ENCODE data around the gene CDCA3. TPM values are rescaled to one million over a fixed set of nuclear protein-coding genes. Genes with fewer than 3 reads are reported as not detected.
"Not testable (repeated sequence)": the region's sequence is repeated elsewhere in the genome, so short reads cannot be mapped to it uniquely, and the experiment has no call there.

Gene CDCA3
- 1.4 TPM for total RNA-seq

DNA sequence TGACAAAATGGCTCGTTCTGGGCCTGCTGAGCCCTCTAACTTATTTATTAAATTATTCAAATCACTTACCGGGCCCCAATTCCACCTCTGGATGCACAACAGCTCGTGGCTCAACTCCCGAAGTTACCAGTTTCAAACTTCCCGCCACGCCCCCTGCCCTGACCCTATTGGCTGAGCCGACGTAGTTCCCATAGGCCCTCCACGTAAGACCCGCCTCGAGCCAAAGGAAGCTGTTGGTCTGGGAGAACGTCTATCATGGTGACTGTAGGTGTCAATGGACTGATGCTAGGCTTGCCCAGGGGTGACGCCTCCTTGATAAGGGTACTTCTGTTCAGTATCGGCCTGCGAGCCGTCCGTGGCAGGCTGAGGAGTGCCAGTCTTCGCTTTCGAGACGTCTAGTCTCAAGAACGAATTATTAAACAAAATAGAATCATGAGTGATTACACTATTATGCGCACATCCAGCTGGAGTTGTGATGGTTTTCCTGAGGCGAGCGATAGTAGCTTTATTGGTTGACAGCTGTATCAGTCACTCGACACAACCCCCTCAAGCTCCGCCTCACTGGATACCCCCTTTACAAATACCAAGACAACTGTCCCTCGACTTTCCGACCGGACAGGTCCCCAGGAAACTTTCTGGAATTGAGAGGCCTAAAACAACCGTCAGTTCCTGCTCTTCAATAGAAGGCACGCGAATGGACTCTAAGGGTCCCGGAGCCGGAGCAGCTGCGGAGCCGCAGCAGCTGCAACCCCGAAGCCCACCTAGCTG lies at the start of gene CDCA3:
CDCA3 (minus strand) TSS at position 134 of the 768 bp plus-strand sequence. CDS start 334 bp downstream, outside the sequence.
- peak; percentile 97 for DNase-seq (ENCODE audit: low spot score)

DNA sequence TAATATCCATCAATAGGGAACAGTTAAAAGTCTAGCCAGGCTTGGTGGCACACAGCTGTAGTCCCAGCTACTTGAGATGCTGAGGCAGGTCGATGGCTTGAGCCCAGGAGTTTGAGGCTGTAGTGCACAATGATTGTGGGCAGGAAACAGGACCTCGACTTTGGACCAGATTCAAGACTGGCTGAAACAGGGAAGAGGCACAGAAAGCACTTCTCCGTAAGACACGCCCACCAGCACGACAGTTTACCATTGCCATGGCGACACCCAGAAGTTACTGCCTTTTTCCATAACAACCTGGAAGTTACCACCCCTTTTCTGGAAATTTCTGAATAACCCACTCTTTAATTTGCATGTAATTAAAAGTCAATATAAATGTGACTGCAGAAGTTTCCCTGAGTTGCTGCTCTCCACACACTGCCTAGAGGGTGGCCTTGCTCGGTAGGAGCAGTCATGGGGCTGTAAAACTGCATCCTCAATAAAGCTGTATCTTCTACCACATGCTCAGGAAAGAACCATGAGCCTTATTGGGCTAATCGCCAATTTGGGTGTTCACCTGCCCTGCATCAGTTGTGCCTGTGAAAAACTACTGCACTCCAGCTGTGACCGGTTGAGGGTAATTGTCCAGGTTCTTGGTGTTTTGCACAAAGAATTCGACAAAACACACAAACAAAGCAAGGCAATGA lies 48.9 kb upstream of the CDCA3 start:
- DNase-seq (ENCODE audit: low spot score) = peak; percentile 67

DNA sequence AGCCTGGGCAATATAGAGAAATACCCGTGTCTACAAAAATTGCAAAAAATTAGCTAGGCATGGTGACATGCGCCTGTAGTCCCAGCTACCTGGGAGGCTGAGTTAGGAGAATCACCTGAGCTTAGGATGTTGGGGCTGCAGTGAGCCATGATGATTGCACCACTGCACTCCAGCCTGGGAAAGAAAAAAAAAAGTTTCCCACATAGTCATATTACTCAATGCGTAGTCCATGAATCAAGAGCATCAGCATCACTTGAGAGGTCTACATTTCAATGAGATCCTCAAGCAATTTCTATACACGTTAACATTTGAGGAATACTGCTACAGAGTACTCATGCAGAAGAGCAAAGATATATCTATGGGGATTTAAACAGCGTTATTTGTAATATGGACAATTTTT lies 48.3 kb upstream of the CDCA3 start:
- no peak for DNase-seq (ENCODE audit: low spot score)

DNA sequence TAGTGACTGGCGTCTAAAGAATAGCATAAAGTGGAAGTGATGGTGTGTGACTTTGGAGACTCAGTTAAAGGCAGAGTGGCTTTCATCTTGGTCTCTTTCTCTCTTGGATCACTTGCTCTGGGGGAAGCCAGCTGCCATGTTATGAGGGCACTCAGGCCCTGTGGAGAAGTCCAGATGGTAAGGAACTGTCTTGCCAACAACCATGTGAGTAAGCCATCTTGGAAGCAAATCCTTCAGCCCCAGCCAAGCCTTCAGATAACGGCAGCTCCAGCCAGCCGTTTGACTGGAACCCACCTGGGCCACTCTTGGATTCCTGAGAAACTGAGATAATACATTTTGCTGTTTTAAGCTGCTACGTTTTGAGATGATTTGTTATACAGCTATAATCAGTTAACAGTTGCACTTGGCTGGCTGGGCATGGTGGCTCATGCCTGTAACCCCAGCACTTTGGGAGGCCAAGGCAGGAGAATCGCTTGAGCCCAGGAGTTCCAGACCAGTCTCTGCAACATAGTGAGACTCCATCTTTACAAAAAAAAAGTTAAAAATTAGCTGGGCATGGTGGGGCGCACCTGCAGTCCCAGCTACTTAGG lies 45.9 kb upstream of the CDCA3 start:
- no peak for DNase-seq (ENCODE audit: low spot score)

DNA sequence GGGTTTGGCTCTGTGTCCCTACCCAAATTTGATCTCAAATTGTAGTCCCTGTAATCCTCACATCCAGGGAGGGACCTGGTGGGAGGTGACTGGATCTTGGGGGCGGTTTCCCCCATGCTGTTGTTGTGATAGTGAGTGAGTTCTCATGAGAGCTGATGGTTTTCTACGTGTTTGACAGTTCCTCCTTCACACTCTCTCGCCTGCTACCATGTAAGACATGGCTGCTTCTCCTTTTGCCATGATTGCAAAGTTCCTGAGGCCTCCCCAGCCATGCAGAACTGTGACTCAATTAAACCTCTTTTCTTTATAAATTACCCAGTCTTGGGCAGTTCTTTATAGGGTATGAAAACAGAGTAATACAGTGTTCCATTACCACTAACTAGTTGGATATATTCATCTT lies 43.2 kb upstream of the CDCA3 start:
- DNase-seq (ENCODE audit: low spot score) = no peak

DNA sequence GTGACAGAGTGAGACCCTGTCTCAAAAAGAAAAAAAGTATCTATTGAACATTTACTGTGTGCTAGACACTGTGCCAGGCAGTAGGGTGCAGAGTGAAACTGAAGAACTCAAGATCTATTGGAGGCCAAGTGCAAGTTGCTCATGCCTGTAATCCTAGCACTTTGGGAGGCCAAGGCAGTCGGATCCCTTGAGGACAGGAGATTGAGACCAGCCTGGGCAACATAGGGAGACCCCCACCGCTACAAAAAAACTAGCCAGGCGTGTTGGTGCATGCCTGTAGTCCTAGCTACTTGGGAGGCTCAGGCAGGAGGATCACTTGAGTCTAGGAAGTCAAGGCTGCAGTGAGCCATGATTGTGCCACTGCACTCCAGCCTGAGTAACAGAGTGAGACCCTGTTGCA lies 41.6 kb upstream of the CDCA3 start:
- DNase-seq (ENCODE audit: low spot score) = not testable (repeated sequence)

DNA sequence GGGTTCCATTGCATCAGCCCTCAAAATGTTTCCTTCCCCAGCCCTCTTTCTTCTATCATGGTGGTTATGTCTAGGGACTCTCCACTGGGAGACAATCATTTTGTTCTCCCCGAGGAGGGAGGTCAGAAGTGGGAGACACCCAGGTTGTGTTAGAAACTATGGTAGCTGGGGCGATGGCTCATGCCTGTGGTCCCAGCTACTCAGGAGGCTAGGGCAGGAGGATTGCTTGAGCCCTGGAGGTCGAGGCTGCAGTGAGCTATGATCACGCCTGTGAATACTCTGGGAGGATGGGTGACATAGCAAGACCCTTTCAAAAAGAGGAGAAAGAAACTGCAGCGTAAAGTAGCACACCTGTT lies 40.5 kb upstream of the CDCA3 start:
- no peak for DNase-seq (ENCODE audit: low spot score)

DNA sequence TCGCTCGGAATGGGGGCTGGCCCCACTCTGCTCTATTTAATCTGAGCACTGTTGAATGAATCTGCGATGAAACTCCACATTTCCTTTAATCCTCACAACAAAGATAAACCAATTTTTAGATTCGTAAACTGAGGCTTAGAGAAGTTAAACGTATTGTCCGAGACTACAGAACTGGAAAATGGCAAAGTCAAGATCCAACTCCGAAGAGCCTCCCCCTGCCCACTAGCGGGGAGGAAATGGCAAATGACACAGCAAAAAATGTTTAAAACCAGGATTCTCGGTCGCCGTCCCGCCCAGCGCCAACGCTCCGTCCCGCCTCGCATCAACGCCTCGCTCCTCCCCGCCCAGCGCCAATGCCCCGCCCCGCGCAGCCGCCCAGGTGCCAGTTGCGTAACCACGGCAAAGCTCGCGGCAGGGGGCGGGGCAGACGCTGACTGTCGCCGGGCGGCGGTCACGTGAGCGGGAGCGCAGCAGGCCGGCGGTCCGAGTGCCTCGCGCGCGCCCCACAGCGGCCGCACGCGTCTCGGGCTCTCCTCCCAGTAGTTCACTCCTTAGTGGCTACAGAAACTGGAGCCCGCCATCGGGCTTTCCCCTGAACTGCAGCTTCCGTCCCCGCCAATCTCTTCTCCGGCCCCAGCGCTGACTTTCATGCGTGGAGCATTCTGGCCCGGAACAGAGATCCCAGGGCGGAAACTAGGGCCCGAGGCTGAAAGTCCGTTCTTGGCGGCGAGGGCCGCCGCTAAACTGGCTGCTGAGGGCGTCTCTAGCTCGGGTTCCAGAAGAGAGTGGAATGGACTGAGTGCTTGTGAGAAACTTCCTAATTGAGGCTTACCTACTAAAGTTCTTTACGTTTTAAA lies 39.9 kb upstream of the CDCA3 start:
- DNase-seq (ENCODE audit: low spot score) = peak; percentile 98

DNA sequence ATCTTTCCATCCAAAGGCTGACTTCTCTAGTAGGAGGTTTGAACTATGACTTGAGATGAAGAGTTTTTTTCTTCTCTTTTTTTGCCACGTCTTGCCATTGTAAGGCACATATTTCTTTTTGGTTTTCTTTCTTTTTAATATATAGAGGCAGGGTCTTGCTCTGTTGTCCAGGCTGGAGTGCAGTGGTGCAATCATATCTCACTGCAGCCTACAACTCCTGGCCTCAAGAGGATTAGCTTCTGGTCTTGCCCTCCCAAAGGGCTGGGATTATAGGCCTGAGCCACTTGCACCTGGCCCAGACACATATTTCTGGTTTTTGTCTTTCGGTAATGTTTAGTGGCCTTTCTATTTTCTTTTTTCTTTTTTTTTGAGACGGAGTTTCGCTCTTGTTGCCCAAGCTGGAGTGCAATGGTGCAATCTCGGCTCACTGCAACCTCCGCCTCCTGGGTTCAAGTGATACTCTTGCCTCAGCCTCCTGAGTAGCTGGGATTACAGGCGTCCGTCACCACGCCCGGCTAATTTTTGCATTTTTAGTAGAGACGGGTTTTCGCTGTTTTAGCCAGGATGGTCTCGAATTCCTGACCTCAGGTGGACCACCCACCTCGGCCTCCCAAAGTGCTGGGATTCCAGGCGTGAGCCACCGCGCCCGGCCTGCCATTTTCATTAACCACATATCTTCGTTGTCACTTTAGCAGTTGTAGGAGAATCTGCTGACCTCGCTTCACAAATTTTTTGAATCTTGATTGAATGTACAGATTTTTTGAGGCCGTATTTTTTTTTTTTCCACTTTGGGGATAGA lies 38.9 kb upstream of the CDCA3 start:
- not testable (repeated sequence) for DNase-seq (ENCODE audit: low spot score)

DNA sequence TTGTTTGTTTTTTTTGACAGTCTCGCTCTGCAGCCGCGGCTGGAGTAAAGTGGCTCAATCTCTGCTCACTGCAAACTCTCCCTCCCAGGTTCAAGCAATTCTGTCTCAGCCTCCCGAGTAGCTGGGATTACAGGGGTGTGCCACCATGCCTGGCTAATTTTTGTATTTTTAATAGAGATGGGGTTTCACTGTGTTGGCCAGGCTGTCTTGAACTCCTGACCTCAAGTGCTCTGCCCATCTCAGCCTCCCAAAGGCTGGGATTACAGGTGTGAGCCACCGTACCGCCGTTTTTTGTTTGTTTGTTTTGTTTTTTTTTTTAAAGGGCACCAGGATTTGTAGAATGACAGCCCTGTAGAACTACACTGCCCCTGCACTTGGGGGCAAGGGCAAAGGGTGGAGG lies 37.7 kb upstream of the CDCA3 start:
- not testable (repeated sequence) for DNase-seq (ENCODE audit: low spot score)

DNA sequence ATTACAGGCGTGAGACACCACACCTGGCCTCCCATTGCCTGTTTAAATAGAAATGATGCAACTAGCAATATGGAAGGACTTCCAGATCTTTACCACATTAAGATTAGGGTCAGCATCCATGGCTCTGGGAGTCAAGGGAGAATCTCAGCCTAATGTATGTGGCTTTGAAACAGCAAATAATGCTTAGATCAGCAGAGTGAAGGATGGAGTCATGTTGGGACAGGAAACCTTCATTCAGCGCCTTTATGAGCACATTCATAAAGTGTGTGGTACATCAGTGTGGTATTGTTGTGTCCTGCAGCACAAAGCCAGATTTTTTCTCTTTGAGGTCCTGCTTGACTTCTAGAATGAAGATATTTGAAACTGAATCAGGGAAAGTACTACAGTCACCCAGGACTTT lies 37.3 kb upstream of the CDCA3 start:
- DNase-seq (ENCODE audit: low spot score) = no peak

DNA sequence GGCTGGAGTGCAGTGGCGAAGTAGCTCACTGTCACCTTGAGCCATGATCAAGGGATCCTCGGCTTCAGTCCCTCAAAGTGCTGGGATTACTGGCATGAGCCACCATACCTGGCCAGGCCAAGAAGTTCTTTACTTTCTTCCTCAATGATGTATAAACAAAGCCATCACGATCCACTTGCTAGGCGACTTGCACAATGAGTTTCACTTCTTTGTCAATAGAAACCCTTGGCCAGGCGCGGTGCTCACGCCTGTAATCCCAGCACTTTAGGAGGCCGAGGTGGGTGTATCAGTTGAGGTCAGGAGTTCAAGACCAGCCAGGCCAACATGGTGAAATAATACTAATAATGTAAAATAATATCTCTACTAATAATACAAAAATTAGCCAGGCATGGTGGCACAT lies 36.4 kb upstream of the CDCA3 start:
- no peak for DNase-seq (ENCODE audit: low spot score)

DNA sequence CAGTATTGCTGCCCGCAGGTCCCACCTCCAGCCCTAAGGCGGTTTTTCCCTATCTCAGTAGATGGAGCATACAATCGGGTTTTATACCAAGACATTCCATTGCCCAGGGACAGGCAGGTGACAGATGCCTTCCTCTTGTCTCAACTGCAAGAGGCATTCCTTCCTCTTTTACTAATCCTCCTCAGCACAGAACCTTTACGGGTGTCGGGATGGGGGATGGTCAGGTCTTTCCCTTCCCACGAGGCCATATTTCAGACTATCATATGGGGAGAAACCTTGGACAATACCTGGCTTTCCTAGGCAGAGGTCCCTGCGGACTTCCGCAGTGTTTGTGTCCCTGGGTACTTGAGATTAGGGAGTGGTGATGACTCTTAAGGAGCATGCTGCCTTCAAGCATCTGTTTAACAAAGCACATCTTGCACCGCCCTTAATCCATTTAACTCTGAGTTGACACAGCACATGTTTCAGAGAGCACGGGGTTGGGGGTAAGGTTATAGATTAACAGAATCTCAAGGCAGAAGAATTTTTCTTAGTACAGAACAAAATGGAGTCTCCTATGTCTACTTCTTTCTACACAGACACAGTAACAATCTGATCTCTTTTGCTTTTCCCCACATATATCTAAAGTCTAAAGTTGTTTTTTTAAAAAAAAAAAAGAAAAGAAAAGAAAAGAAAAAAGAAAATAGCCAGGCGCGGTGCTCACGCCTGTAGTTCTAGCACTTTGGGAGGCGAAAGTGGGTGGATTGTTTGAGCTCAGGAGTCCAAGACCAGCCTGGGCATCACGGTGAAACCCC lies 35.3 kb upstream of the CDCA3 start:
- DNase-seq (ENCODE audit: low spot score) = not testable (repeated sequence)

DNA sequence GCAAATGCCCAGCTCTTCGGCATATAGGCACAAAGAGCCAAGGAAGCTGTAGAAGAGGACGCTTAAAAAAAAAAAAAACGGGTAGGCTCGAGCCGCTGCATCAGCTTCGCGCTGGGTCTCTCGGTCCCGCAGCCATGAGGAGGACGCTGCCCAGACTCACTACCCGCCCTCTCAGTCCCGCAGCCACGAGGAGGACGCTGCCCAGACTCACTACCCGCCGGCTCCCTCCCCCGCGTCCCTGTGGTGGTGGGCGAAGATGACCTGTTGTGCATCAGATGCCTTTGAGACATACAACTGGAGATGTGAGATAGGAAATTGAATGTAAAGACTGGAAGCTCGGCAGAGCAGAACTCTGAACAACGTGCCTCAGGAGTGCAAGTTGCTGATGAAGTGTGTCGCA lies 33.5 kb upstream of the CDCA3 start:
- no peak for DNase-seq (ENCODE audit: low spot score)

DNA sequence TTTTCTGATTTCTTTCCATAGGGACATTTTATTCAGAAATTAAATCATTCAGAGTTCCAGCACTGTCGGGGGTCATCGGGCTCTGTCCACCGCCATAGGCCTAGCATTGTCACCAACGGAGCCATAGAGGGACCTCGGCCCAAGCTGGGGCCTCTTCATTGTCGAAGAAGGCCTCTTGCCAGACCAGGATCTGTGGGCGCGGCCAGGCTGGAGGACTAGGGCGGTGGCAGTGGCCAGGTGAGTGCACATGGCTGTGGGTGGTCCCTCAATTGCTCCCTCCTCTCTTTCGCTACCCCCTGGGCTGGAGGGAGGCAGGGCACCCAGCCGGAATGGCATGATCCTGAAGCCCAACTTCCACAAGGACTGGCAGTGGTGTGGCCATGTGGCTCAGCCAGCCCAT lies 32.6 kb upstream of the CDCA3 start:
- no peak for DNase-seq (ENCODE audit: low spot score)

DNA sequence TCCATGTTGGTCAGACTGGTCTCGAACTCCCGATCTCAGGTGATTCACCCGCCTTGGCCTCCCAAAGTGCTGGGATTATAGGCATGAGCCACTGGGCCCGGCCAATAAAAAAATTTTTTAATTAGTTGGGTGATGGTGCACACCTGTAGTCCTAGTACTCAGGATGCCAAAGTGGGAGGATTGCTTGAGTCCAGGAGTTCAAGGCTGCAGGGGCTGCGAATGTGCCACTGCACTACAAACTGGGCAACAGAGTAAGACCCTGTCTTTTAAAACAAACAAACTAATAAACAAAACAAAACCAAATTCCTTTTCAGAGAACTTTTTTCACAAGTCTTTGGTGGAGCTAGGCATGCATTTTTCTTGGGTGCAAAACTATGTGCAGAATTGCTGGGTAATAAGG lies 32.2 kb upstream of the CDCA3 start:
- no peak for DNase-seq (ENCODE audit: low spot score)

DNA sequence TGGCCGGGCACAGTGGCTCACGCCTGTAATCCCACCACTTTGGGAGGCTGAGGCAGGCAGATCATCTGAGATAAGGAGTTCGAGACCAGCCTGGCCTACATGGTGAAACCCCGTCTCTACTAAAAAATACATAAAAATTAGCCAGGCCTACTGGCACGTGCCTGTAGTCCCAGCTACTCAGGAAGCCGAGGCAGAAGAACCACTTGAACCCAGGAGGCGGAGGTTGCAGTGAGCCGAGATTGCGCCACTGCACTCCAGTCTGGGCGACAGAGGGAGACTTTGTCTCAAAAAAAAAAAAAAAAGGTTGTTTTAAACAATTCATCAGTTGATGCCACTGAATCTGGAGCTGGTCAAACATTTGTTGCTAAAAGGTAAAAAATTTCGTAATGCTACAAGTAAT lies 28.7 kb upstream of the CDCA3 start:
- DNase-seq (ENCODE audit: low spot score) = not testable (repeated sequence)

DNA sequence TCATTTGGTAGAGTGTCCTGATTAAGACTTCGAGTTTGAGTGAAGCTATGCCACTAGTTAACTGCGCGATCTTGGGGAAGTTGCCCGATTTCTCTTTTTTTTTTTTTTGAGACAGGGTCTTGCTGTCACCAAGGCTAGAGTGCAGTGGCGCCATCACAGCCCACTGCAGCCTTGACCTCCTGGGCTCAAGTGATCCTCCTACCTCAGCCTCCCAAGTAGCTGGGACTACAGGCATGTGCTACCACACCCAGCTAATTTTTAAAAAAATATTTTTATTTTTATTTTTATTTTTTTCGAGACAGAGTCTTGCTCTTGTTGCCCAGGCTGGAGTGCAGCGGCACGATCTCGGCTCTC lies 22.9 kb upstream of the CDCA3 start:
- not testable (repeated sequence) for DNase-seq (ENCODE audit: low spot score)

DNA sequence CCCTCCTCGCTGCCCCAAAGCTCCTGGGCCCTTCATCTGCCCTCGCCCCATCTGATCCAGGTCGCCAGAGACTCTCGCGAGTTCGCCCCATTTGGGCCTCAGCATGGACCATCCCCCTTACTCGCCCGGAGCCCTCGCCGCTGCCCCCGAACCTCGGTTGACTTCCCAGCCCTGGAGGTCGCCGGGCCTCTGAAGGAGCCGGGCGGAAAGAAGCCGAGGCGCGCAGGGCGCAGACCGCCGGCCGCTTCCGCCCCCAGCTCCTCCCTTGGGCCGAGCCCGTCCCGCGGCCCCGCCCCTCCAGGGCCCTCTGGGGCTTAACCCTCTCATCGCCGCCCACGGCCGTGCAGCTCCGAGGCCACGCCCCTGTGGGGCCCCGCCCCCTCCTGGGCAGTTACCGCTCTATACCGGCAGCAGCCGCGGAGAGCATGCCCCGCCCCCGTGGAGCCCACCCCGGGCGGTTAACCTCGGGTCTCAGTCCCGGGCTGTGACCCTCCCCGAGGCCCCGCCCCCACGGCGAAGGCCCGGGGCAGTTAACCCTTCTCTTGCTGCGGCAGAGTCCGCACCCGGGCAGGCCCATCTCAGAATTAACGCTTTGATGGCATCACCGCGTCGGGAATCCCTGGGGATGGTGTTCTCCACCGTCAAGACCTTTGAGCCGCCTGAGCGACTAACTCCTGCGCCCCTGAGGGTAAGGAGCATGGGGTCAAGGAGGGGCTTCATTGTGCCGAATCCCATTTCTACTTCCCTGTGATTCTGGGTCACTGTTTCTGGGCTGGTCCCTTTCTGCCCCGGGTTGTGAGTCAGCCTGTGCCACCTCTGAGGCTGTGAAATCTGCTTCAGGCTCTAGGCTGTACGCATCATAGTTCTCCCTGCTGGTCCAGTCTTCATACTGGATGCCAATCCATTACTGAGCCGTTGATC lies 22.3 kb upstream of the CDCA3 start, which contains the start of gene SPSB2:
SPSB2 (minus strand) TSS at position 210 of the 921 bp plus-strand sequence. CDS start 402 bp downstream, outside the sequence.
- DNase-seq (ENCODE audit: low spot score) = peak; percentile 97

Data from ureter (tissue), 1 donor.